ENCODE data around the gene PARD3.

PARD3 gene

GRCh38 chr10:34346516-34347100 is 468.5 kb downstream of the PARD3 start:
- Histone ChIP-seq H3K36me3 (ENCODE audit: low read length) (no peaks in the 10 kb centered on the region), H2AFZ (ENCODE audit: low read depth, low read length, severe bottlenecking) (no peak overlapping the region), H4K20me1 (ENCODE audit: low read depth, low read length) (no peaks in the 10 kb centered on the region), H3K4me3 (ENCODE audit: insufficient read depth, low read length, poor library complexity, severe bottlenecking) (no peak overlapping the region), H3K9ac (ENCODE audit: low read length) (no peak overlapping the region), H3K27me3 (ENCODE audit: low read length) (no peaks in the 10 kb centered on the region), H3F3A (ENCODE audit: insufficient read depth) (no peaks in the 10 kb centered on the region), H3K9me3 (ENCODE audit: insufficient read depth, low read length) (no peaks in the 10 kb centered on the region), H3K27ac (ENCODE audit: low read depth, low read length) (no peak overlapping the region), H3K9me2 (replicated peaks; ENCODE audit: insufficient read depth, low read length) (no peaks in the 10 kb centered on the region), H3K4me2 (ENCODE audit: low read depth, low read length, poor library complexity, severe bottlenecking) (no peak overlapping the region), H3K79me2 (ENCODE audit: insufficient read depth, low read length) (no peaks in the 10 kb centered on the region)
- no peak for TF ChIP-seq EZH2phosphoT487 (conservative IDR thresholded peaks at IDR 0.05; ENCODE audit: low read length)
- no peak for TF ChIP-seq CTCF (IDR thresholded peaks at IDR 0.05; ENCODE audit: insufficient read depth, low read length, poor library complexity, severe bottlenecking)

- H3K27ac ChIP-seq (ENCODE audit: low read depth, low read length): no peak overlapping the region
- no peaks in the 10 kb centered on the region for H3K36me3 ChIP-seq (ENCODE audit: low read length)
- no peak overlapping the region for H2AFZ ChIP-seq (ENCODE audit: low read depth, low read length, severe bottlenecking)
Observed at GRCh38 chr10:34345383-34345782, 469.7 kb downstream of the PARD3 start.

DNA sequence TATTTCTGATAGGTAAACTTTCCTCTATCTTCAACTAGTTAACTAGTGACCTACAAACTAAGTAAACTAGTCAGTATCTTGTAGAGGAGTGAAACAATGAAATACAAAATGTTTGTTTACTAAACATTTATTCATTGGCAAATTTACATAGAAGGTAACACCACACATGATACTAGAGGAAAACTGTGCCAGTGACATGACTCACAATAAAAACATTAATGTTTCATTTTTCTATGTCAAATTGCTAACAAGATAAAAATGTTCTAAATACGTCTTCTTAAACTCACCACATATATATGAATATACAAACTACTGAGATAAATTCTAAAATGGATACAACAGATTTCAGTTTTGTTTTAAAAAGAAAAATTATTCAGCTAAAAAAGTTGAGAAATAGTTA is 471.3 kb downstream of the PARD3 start:
- no peaks in the 10 kb centered on the region for H3F3A ChIP-seq (ENCODE audit: insufficient read depth)
- H3K36me3 ChIP-seq (ENCODE audit: low read length): no peaks in the 10 kb centered on the region
- no peaks in the 10 kb centered on the region for H3K9me3 ChIP-seq (ENCODE audit: insufficient read depth, low read length)
- H3K9ac ChIP-seq (ENCODE audit: low read length): no peak overlapping the region
- H4K20me1 ChIP-seq (ENCODE audit: low read depth, low read length): no peaks in the 10 kb centered on the region
- no peak overlapping the region for H3K4me3 ChIP-seq (ENCODE audit: insufficient read depth, low read length, poor library complexity, severe bottlenecking)
- no peaks in the 10 kb centered on the region for H3K9me2 ChIP-seq (replicated peaks; ENCODE audit: insufficient read depth, low read length)
- H3K27ac ChIP-seq (ENCODE audit: low read depth, low read length): no peak overlapping the region
- no peak for TF ChIP-seq CTCF (IDR thresholded peaks at IDR 0.05; ENCODE audit: insufficient read depth, low read length, poor library complexity, severe bottlenecking)
- no peak for TF ChIP-seq EZH2phosphoT487 (conservative IDR thresholded peaks at IDR 0.05; ENCODE audit: low read length)
- no peak overlapping the region for H3K4me2 ChIP-seq (ENCODE audit: low read depth, low read length, poor library complexity, severe bottlenecking)
- H2AFZ ChIP-seq (ENCODE audit: low read depth, low read length, severe bottlenecking): no peak overlapping the region
- no peaks in the 10 kb centered on the region for H3K27me3 ChIP-seq (ENCODE audit: low read length)
- H3K79me2 ChIP-seq (ENCODE audit: insufficient read depth, low read length): no peaks in the 10 kb centered on the region

More at GRCh38 chr10:34345383-34345782, 469.7 kb downstream of the PARD3 start:
- Histone ChIP-seq H3K27me3 (ENCODE audit: low read length) (no peaks in the 10 kb centered on the region), H3K9ac (ENCODE audit: low read length) (no peak overlapping the region), H4K20me1 (ENCODE audit: low read depth, low read length) (no peaks in the 10 kb centered on the region), H3K4me2 (ENCODE audit: low read depth, low read length, poor library complexity, severe bottlenecking) (no peak overlapping the region), H3K4me3 (ENCODE audit: insufficient read depth, low read length, poor library complexity, severe bottlenecking) (no peak overlapping the region), H3K9me3 (ENCODE audit: insufficient read depth, low read length) (no peaks in the 10 kb centered on the region), H3F3A (ENCODE audit: insufficient read depth) (no peaks in the 10 kb centered on the region), H3K79me2 (ENCODE audit: insufficient read depth, low read length) (no peaks in the 10 kb centered on the region), H3K9me2 (replicated peaks; ENCODE audit: insufficient read depth, low read length) (no peaks in the 10 kb centered on the region)
- TF ChIP-seq CTCF (IDR thresholded peaks at IDR 0.05; ENCODE audit: insufficient read depth, low read length, poor library complexity, severe bottlenecking) (no peak), EZH2phosphoT487 (conservative IDR thresholded peaks at IDR 0.05; ENCODE audit: low read length) (no peak)
